Measurements from ENCODE around the gene MAPKAPK3. TPM values are rescaled to one million over a fixed set of nuclear protein-coding genes. Genes with fewer than 3 reads are reported as not detected.
"Not testable (repeated sequence)": the region's sequence is repeated elsewhere in the genome, so short reads cannot be mapped to it uniquely, and the experiment has no call there.

MAPKAPK3 gene
- total RNA-seq, 1 donor from 2014 or later = 27.4 TPM

DNA sequence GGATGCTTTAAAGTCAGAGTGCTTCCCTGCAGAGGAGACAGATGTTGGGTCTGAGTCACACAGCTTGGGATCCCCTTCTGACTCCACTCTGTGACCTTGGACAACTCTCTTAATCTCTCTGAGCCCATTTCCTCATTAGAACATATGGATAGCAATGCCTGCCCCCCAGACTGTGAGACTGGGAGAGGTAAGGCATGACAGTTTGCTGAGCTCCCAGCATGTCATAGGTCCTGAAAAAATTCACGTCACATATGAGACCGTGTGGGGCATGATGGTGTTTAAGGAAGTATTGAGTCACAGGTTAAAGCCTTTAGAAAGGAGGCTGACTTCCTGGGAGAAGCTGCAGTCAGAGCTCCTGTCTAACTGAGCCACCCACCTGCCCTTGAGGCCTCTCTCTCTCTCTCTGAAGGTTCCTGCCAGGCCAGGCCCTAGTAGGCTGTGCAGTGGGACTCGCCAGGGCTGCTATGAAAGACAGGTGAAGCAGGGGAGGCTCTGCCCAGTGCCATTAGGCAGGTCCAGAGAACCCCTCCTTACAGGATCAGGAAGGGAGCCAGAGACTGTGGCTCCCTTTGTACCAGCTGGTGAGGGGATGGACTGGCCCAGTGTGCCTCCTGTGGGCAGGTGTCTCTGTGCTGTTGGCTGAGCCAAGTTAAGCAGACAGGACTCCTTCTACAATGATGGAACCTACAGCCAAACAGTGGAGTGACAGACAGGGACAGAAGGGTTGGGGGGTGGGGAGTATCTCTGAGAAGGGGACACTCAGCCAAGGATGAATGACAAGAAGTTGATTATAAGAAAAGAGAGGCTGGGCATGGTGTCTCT is 38.3 kb downstream of the MAPKAPK3 start:
- DNase-seq (ENCODE audit: low spot score) = no peak

DNA sequence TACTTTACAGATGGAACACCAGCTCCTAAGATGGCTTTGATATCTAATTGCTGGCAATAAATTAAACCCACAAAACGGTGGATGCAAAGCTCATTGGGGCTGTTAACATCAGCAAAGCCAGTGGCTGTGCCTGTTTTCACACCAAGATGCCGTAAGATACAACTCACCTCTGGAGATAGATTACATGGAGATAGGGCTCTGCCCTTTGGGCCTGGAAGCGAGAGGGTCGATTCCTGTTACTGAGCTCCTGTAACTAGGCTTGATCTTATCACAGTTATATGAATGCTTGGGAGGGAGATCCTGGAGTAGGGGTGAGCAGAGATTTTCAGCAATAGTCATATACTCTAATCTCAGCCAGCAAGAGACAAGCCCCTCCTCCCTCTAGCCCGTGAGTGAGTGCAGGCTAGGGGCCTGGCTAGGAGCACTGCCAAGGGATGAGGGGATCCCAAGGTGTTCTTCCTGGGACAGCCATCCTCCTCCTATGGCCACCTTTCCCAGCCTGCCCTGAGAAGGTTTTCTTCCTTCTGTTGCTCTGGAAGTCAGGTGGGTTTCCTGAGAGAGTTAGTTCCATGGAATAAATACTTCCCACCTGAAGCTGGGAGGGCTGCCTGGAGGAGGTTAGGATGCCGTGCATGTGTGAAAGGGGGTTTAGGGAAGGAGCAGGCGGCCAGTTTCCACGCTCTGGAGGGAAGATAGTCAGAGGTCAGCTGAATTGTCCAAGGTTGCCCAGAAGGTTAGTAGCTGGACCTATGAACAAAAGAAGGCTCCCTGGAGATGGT is 39.7 kb downstream of the MAPKAPK3 start:
- no peak for DNase-seq (ENCODE audit: low spot score)

DNA sequence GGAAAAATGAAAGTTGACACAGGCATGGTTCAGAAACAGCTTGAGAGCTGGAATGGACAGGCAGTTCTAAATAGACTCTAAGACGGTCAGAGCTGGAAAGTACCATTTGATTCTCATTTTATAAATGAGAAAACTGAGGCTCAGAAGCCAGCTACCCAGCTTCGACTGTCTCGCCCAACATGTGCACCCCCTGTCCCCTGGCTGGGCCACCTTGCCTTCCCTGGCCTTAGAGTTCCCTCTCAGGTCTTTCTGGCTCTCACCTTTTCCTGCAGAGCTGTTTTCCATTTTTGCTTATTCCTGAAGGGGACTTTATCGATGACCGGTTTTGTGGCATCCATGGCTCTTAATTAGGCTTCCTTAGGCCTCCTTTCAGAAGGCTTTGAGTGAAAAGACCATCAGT is 40.5 kb downstream of the MAPKAPK3 start:
- DNase-seq (ENCODE audit: low spot score) = no peak

- no peak for DNase-seq (ENCODE audit: low spot score)
Measured at GRCh38 chr3:50657816-50658215, 40.9 kb downstream of the MAPKAPK3 start.

- DNase-seq (ENCODE audit: low spot score) = no peak
Measured at GRCh38 chr3:50658416-50658815, 41.5 kb downstream of the MAPKAPK3 start.

- DNase-seq (ENCODE audit: low spot score) = no peak
Measured at GRCh38 chr3:50658831-50659230, 41.9 kb downstream of the MAPKAPK3 start.

- DNase-seq (ENCODE audit: low spot score) = no peak
Measured at GRCh38 chr3:50660386-50660785, 43.4 kb downstream of the MAPKAPK3 start.

DNA sequence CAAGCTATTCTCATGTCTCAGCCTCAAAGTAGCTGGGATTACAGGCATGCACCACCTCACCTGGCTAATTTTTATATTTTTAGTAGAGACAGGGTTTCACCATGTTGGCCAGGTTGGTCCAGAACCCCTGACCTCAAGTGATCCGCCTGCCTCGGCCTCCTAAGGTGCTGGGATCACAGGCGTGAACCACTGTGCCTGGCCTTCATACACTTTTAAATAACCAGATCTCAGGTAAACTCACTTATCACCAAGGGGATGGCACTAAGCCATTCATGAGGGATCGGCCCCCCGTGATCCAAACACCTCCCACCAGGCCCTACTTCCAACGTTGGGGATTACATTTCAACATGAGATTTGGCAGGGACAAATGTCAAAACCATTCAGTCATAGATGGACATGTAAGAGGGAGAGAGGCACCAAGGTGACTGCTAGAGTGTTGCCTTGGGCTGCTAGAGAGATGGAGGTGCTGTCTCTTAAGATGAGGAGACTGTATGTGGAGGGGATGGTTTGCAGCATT is 44.4 kb downstream of the MAPKAPK3 start:
- no peak for DNase-seq (ENCODE audit: low spot score)

DNA sequence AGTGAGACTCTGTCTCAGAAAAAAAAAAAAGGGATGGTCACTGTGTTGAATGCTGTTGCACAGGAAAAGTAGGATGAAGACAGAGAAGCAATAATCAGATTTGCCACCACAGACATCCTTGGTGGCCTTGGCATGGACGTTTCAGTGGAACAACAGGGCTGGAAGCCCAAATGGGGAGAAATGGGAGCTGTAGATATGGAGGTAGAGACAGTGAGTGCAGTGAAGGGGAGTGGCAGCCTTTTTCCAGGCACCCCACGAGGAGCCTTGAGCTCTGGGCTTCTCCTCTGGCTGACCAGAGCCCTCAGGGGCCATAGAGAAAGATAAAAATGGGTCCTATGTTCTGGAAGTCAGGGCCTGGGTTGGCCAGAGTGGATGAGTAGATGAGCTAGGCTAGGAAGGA is 45.5 kb downstream of the MAPKAPK3 start:
- DNase-seq (ENCODE audit: low spot score) = no peak

GRCh38 chr3:50665081-50665840 is 48.3 kb downstream of the MAPKAPK3 start:
- DNase-seq (ENCODE audit: low spot score) = no peak

DNA sequence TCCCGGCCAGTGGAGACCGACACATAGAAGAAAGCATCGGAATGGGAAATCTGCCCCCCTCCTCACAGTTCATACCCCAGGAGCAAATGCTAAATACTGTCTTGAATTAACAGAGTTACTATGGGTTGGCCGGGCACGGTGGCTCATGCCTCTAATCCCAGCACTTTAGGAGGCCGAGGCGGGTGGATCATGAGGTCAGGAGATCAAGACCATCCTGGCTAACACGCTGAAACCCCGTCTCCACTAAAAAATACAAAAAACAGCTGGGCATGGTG is 48.8 kb downstream of the MAPKAPK3 start:
- not testable (repeated sequence) for DNase-seq (ENCODE audit: low spot score)

- DNase-seq (ENCODE audit: low spot score) = no peak
Measured at GRCh38 chr3:50666837-50667236, 49.9 kb downstream of the MAPKAPK3 start.

- DNase-seq (ENCODE audit: low spot score) = no peak
Measured at GRCh38 chr3:50671331-50671730, 54.4 kb downstream of the MAPKAPK3 start.

DNA sequence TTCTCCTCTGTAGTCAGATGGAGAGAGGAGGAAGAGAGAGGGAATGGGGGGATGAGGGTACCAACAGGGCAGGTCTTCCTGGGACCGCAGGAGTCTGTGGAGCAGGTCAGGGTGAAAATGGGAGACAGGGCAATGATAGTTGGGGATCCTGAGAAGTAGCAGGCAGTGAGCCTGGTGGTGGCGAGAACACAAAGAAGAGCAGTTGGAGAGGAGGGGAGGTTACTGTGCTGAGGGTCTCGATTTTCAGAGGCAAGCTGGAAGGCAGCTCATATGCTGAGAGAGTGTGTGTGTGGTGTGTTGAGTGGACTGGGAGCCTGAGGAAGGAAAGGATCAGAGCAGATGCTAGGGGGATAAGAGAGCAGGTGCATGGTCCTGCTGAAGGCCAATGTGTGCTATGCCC is 55.7 kb downstream of the MAPKAPK3 start:
- DNase-seq (ENCODE audit: low spot score) = no peak

DNA sequence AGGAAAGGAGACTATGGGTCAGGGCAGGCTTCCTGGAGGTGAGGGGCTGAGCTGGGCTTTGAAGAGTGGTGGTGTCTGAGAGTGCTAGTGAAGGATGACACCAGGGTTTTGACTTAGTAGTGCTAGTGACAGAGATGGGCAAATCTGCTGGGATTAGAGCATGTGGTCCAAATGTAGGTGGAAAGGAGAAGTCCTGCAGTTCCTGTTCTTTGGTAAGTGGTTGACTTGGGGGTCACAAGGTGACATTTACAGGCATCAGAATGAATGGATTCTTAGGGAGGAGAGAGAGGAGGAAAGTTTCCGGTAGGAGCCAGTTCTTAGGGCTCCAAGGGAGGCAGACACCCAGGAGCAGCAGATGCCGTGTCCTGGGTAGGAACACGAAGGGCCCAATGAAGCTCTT is 57.0 kb downstream of the MAPKAPK3 start:
- DNase-seq (ENCODE audit: low spot score) = no peak

DNA sequence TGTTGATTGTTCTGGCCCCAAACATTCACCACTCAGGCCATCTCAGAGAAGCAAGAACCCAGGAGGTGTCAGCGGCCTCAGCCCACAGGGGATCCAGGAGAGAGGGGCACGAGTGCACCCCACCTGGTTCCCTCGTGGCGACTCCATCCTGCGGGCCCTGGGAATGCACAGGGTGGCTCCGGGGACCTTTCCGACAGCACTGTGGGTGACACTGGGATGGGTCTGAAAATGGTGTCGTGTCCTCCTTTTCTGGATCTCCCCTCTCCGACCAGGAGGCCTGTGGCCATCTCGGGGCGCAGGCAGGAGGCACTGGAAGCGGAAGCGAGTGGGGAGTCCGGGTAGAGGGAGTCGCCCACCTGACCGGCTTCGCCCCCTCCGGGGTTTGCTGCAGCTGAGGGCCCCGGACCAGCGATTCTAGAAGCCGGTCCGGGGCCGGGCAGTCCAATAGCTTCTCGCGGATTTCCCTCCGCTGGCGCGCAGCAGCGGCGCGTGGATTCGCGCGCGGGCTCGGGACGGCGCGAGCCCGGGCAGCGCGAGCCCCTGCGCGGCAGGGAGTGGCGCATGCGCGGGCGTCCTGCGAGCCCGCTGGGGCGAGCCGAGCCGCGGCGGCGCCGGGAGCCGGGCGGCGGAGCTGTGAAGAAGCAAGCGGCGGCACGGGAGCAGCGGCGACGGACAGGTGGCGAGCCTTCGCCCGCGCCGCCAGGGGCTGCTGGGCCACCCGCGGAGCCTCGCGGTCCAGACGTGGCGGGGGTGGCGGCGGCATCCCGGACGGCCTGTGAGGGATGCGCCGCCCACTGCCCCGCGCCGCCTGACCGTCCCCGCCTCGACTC is 57.6 kb downstream of the MAPKAPK3 start, which contains the start of gene DOCK3:
Gene DOCK3, plus strand, starts transcription at position 579 of the 830 bp plus-strand sequence. CDS start 337 bp downstream, outside the sequence.
- DNase-seq (ENCODE audit: low spot score) = peak; percentile 52

GRCh38 chr3:50675179-50676030 is 58.5 kb downstream of the MAPKAPK3 start:
- no peak for DNase-seq (ENCODE audit: low spot score)

GRCh38 chr3:50676031-50676705 is 59.2 kb downstream of the MAPKAPK3 start:
- DNase-seq (ENCODE audit: low spot score) = no peak

- no peak for DNase-seq (ENCODE audit: low spot score)
Measured at GRCh38 chr3:50687127-50687751, 70.3 kb downstream of the MAPKAPK3 start.

Data from mucosa of gallbladder (tissue), 1 donor.